Measurements from ENCODE around the gene SOHLH1.

GRCh38 chr9:135739271-135740220, 40.3 kb upstream of the SOHLH1 start:
- no peak for TF ChIP-seq CTCF (IDR thresholded peaks at IDR 0.05)
- no peak for TF ChIP-seq EZH2phosphoT487 (IDR thresholded peaks at IDR 0.05)
- TF ChIP-seq EZH2 (IDR thresholded peaks at IDR 0.05) = no peak
